ENCODE results near the gene WDPCP. TPM values are rescaled to one million over a fixed set of nuclear protein-coding genes. Genes with fewer than 3 reads are reported as not detected.

Gene WDPCP
- total and polyA plus RNA-seq, 2 donors from 2014 or later, result 2.7 to 15.1 TPM

GRCh38 chr2:63261137-63261621 lies 327.1 kb downstream of the WDPCP start:
- no peak for TF ChIP-seq CTCF (IDR thresholded peaks at IDR 0.05; ENCODE audit: borderline replicate concordance, extremely low read depth, insufficient read depth)
- Histone ChIP-seq H3K27ac (ENCODE audit: low read depth in 2 of 2, low read length in 2 of 2) (no peak overlapping the region), H3K4me1 (ENCODE audit: control insufficient read depth in 2 of 3, insufficient read depth in 2 of 3, low read depth in 1 of 3, low read length in 3 of 3) (no peaks in the 10 kb centered on the region), H3K4me3 (ENCODE audit: low read length in 3 of 3) (no peak overlapping the region), H3K9ac (ENCODE audit: low read length in 3 of 3) (no peak overlapping the region), H3K36me3 (ENCODE audit: control insufficient read depth in 2 of 3, insufficient read depth in 3 of 3, low read length in 3 of 3) (no peaks in the 10 kb centered on the region), H3K27me3 (ENCODE audit: control insufficient read depth, insufficient read depth, low read length) (no peaks in the 10 kb centered on the region), H3K9me3 (ENCODE audit: control insufficient read depth in 2 of 3, insufficient read depth in 1 of 3, low read length in 3 of 3) (no peaks in the 10 kb centered on the region)
- intact Hi-C loops (cut with DNase I), result no loop called here
- DNase-seq (no peak), FAIRE-seq (no peak)

- intact Hi-C loops (cut with DNase I), result no loop called here
- no peak for FAIRE-seq
- Histone ChIP-seq H3K4me3 (ENCODE audit: low read length in 3 of 3) (no peak overlapping the region), H3K27me3 (ENCODE audit: control insufficient read depth, insufficient read depth, low read length) (no peaks in the 10 kb centered on the region), H3K36me3 (ENCODE audit: control insufficient read depth in 2 of 3, insufficient read depth in 3 of 3, low read length in 3 of 3) (no peaks in the 10 kb centered on the region), H3K4me1 (ENCODE audit: control insufficient read depth in 2 of 3, insufficient read depth in 2 of 3, low read depth in 1 of 3, low read length in 3 of 3) (no peaks in the 10 kb centered on the region), H3K9ac (ENCODE audit: low read length in 3 of 3) (no peak overlapping the region), H3K9me3 (ENCODE audit: control insufficient read depth in 2 of 3, insufficient read depth in 1 of 3, low read length in 3 of 3) (no peaks in the 10 kb centered on the region), H3K27ac (ENCODE audit: low read depth in 2 of 2, low read length in 2 of 2) (no peak overlapping the region)
- DNase-seq, result no peak
- no peak for TF ChIP-seq CTCF (IDR thresholded peaks at IDR 0.05; ENCODE audit: borderline replicate concordance, extremely low read depth, insufficient read depth)
These were observed 330.8 kb downstream of the WDPCP start for GRCh38 chr2:63257473-63257872.

- Histone ChIP-seq H3K9ac (ENCODE audit: low read length in 3 of 3) (no peak overlapping the region), H3K27me3 (ENCODE audit: control insufficient read depth, insufficient read depth, low read length) (no peaks in the 10 kb centered on the region), H3K9me3 (ENCODE audit: control insufficient read depth in 2 of 3, insufficient read depth in 1 of 3, low read length in 3 of 3) (no peaks in the 10 kb centered on the region), H3K36me3 (ENCODE audit: control insufficient read depth in 2 of 3, insufficient read depth in 3 of 3, low read length in 3 of 3) (no peaks in the 10 kb centered on the region), H3K4me1 (ENCODE audit: control insufficient read depth in 2 of 3, insufficient read depth in 2 of 3, low read depth in 1 of 3, low read length in 3 of 3) (no peaks in the 10 kb centered on the region), H3K4me3 (ENCODE audit: low read length in 3 of 3) (no peak overlapping the region), H3K27ac (ENCODE audit: low read depth in 2 of 2, low read length in 2 of 2) (no peak overlapping the region)
- DNase-seq (no peak), FAIRE-seq (no peak)
- no peak for TF ChIP-seq CTCF (IDR thresholded peaks at IDR 0.05; ENCODE audit: borderline replicate concordance, extremely low read depth, insufficient read depth)
- intact Hi-C loops (cut with DNase I), result no loop called here
These were observed 339.1 kb downstream of the WDPCP start for GRCh38 chr2:63249161-63249560.

GRCh38 chr2:63242747-63243146 lies 345.5 kb downstream of the WDPCP start:
- no peak overlapping the region for H3K9ac ChIP-seq (ENCODE audit: low read length in 3 of 3)
- no peak overlapping the region for H3K4me3 ChIP-seq (ENCODE audit: low read length in 3 of 3)
- H3K36me3 ChIP-seq (ENCODE audit: control insufficient read depth in 2 of 3, insufficient read depth in 3 of 3, low read length in 3 of 3), result no peaks in the 10 kb centered on the region
- H3K9me3 ChIP-seq (ENCODE audit: control insufficient read depth in 2 of 3, insufficient read depth in 1 of 3, low read length in 3 of 3), result no peaks in the 10 kb centered on the region
- intact Hi-C loops (cut with DNase I), result no loop called here
- H3K4me1 ChIP-seq (ENCODE audit: control insufficient read depth in 2 of 3, insufficient read depth in 2 of 3, low read depth in 1 of 3, low read length in 3 of 3), result no peaks in the 10 kb centered on the region
- no peak overlapping the region for H3K27ac ChIP-seq (ENCODE audit: low read depth in 2 of 2, low read length in 2 of 2)
- DNase-seq (no peak), FAIRE-seq (no peak)
- no peaks in the 10 kb centered on the region for H3K27me3 ChIP-seq (ENCODE audit: control insufficient read depth, insufficient read depth, low read length)
- TF ChIP-seq CTCF (IDR thresholded peaks at IDR 0.05; ENCODE audit: borderline replicate concordance, extremely low read depth, insufficient read depth), result no peak
